GM18507 (cell line): ENCODE data around the gene CDON.
"Not testable (repeated sequence)": the region's sequence is repeated elsewhere in the genome, so short reads cannot be mapped to it uniquely, and the experiment has no call there.

Experiments
- DNase-seq: peaks from one replicate; pipeline ENCODE4 v3.0.0; 2011; ENCODE audit warnings: low read depth; ENCODE audit not compliant: insufficient read length; ENCODE audit errors: extremely low spot score
- FAIRE-seq: peaks from 2 replicates; lab custom pipeline; 2011; peaks lifted over from hg19 to GRCh38; lab: Jason Lieb, UNC

The CDON gene

DNA sequence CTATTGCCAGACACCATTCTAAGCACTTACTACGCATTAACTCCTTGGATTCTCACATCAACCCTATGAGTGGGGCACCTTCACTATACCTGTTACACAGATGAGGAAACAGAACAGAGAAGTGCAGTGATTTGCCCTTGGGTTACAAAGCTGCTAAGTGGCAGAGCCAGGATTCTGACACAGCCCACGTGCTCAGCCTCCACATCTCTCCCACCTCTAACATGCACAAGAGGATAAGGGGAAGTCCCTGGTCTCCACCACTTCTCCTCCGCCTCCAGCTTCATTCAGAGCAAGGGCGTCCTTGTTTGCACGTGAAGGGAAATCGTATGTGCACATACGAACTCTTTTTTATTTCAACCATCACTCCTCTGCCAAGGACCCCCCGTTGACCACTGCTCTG is 53.7 kb downstream of the CDON start:
- DNase-seq (no peak), FAIRE-seq (no peak)

GRCh38 chr11:126007238-126007637 is 55.4 kb downstream of the CDON start:
- FAIRE-seq (no peak), DNase-seq (no peak)

GRCh38 chr11:126006068-126006467 is 56.6 kb downstream of the CDON start:
- no peak for FAIRE-seq
- no peak for DNase-seq

- FAIRE-seq (no peak), DNase-seq (no peak)
Measured at GRCh38 chr11:126002181-126002580, 60.5 kb downstream of the CDON start.

GRCh38 chr11:125999234-125999880 is 63.3 kb downstream of the CDON start:
- FAIRE-seq (no peak), DNase-seq (no peak)

DNA sequence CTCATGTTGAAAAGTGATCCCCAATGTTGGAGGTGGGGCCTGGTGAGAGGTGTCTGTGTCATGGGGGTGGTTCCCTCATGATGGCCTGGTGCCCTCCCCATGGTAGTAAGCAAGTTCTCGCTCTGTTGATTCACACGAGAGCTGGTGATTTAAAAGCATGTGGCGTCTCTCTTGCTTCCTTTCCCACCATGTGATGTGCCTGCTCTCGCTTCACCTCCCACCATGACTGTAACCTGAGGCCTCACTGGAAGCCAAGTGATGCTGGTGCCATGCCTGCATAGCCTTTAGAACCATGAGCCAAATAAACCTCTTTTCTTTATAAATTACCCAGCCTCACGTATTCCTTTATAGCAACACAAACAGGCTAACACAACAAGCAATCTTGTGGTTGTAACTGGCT is 64.4 kb downstream of the CDON start:
- no peak for FAIRE-seq
- no peak for DNase-seq

- no peak for FAIRE-seq
Measured at GRCh38 chr11:125995313-125995712, 67.4 kb downstream of the CDON start.

GRCh38 chr11:125994509-125994908 is 68.2 kb downstream of the CDON start:
- FAIRE-seq (no peak), DNase-seq (no peak)

More at GRCh38 chr11:125995313-125995712, 67.4 kb downstream of the CDON start:
- no peak for DNase-seq

DNA sequence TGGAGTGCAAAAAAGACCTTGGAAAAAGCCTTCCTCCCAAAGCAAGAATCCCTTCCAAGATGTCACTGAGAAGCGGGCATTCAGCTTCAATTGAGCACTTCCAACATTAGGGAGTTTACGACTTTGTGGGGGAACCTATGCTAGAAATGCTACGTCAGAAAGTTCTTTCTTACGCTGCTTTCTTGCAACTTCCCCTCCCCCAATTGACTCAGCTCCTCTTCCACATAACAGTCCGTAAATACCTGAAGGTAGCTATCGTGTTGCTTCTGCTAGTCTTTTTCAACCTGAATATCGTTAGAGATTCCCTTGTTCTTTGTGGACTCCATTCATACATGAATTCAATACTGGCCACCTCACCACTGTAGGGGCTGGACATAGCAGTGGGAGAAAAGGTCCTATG is 69.8 kb downstream of the CDON start:
- no peak for DNase-seq
- no peak for FAIRE-seq

DNA sequence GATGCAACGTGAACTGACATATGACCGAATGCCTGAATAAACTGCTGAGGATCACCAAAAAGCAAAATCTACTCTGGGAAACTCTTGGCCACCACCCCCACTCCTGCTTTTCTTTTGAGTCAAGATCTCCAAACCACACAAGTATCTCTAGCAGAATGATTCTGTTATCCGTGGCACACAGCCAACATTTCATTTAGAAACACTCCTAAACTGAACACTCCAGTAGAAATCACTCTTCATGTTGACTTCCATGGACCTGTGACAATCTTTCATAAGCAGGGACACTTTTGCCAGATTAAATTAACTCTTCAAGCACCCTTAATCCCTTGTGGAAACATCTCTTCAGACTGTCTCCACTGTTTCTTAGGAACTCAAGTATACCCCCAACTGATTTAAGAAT is 72.4 kb downstream of the CDON start:
- DNase-seq = no peak
- no peak for FAIRE-seq

- DNase-seq (no peak), FAIRE-seq (no peak)
Measured at GRCh38 chr11:125987066-125987641, 75.5 kb downstream of the CDON start.

GRCh38 chr11:125985956-125986355 is 76.7 kb downstream of the CDON start:
- DNase-seq, FAIRE-seq: not testable (repeated sequence)

DNA sequence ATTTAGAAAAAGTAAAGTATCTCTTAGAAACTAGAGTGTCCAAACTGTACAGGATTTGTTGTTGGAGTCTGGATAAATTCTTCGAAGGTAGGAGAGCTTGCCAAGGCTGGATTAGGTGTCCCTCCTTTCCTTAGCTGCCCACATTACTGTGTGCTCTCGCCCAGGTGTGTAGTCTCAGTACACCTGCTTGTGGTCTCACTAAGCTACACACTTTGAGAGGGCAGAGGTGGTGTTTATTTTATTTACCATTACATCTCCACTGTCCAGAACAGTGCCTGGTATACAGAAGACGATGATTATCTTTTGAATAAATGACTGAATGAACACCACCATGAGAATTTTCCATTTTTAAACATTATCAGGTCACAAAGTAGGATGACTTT is 80.3 kb downstream of the CDON start:
- no peak for DNase-seq
- no peak for FAIRE-seq

GRCh38 chr11:125980436-125980835 is 82.2 kb downstream of the CDON start:
- FAIRE-seq (no peak), DNase-seq (no peak)

GRCh38 chr11:125979511-125979910 is 83.2 kb downstream of the CDON start:
- FAIRE-seq = no peak
- no peak for DNase-seq

DNA sequence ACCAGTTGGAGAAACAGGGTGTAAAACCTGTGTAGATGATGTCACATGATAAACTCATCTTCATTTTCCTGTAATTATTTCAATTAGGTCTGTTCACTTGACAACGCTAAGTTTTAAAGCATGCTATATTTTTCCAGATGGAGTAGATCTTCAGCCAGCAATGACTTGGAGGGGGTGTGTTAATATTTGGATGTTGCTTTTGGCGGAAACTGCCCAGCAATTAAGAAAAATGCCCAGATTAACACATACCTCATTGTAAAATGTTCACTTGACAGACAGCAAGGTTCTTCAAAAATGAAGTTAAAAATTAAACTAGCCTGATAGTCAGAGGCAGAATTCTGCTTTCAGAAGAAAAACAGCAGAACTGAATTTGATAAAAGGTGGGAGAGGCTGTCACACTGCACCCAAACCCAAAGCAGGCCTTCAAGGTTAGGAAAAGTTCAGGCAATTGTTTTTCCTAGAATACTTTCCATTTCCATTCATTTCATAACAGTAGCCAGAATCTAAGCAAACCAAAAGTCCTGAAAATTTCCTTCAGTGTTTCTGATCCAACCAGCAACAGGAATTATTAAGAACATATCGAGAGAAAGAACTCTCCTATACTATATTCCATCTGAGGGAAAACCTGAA is 83.8 kb downstream of the CDON start:
- FAIRE-seq = no peak

DNA sequence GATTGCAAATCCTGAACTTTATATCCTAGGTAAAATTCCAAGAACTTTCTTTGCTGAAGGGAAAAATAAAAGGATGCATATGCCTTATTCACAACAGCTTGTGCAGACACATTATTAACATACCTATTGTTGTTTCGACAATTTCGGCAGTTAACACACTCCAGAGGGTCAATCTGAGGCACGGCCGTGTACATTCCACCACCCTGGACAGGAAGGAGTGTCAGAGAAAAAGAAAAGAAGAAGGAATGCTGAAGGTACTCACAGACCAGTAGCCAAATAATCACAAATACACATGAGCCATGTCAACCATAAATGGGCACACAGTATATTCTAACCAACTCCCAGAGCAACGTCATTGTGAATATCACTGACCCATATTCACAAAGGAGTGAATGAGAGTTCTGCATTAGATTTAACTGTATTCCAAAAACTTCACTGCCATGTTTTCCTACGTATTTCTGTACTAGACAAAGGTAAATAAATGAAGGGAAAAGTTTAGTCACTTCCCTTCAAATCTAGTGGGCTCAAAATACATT is 84.4 kb downstream of the CDON start:
- FAIRE-seq = no peak
- DNase-seq = no peak

More for the DNA sequence above, 83.8 kb downstream of the CDON start:
- DNase-seq = no peak

DNA sequence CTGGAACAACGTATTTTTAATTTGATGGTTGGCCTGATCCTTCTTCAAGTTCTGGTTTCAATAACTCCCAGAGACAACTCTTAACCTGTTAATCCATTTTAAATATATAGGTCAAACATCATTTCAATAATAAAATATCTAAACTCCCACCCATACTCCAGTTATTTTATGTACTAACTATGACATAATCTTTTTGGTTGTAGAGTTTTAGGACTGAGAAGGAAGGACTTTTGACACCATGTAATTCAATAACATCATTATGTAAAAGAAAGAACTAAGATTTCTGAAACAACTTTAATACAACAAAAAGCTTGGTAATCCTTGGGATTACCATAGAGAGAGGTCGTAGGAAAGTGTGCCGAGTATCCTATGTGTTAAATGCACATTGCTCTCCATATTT is 85.3 kb downstream of the CDON start:
- FAIRE-seq (no peak), DNase-seq (no peak)

DNA sequence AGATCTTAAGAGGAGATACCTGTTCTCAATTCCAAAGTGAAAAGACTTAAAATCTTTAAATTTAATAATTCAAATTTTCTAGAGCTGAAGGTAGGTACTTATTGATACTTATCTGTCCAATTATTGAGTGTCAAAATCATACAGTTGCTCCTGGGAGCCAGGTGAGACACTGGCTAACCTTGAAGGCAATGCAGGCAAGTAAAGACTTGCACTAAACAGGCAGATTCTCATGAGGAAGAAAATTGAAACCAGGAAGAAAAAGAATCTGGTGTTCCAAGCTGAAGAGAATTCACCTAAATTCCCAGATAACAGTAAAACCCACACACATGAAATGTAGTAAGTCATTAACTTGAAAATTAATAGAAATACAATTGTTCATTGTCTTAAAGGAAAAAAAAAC is 86.5 kb downstream of the CDON start:
- FAIRE-seq (no peak), DNase-seq (no peak)

- DNase-seq (no peak), FAIRE-seq (no peak)
Measured at GRCh38 chr11:125975634-125976033, 87.0 kb downstream of the CDON start.

GRCh38 chr11:125974284-125974683 is 88.4 kb downstream of the CDON start:
- FAIRE-seq (no peak), DNase-seq (no peak)
